HCT116 (cell line): ENCODE measurements around the gene THADA.

Source experiments
- EZH2 ChIP-seq: fragments of 200-600 bp; sonication (generic); IDR thresholded peaks from 2 replicates; pipeline ENCODE4 v1.6.1; 2017; ENCODE audit warnings: antibody characterized with exemption, mixed run types
- MAX ChIP-seq: IDR thresholded peaks from 2 replicates; pipeline ENCODE4 v1.6.1; 2012
- POLR2A ChIP-seq: IDR thresholded peaks from 2 replicates; pipeline ENCODE4 v1.7.0; 2011; ENCODE audit warnings: borderline replicate concordance; ENCODE audit not compliant: insufficient read depth, insufficient read length; ENCODE audit errors: extremely low read depth
- ZFX ChIP-seq: fragments of 450-650 bp; IDR thresholded peaks from 2 replicates; pipeline ENCODE4 v1.6.1; 2017
- TF ChIP-seq, protein P1 (sequence below), 3 experiments: fragments of 200-600 bp in 1 of 3; sonication (generic) in 1 of 3; IDR thresholded peaks in 2 of 3; conservative IDR thresholded peaks in 1 of 3; 2 replicates each; pipeline ENCODE4 v1.5.1; 2012 to 2017; ENCODE audit warnings: low read depth in 2 of 3, low read length in 2 of 3, antibody characterized with exemption in 1 of 3, borderline replicate concordance in 1 of 3, control low read depth in 1 of 3, mild to moderate bottlenecking in 1 of 3, mixed read lengths in 1 of 3, mixed run types in 1 of 3, moderate library complexity in 1 of 3; ENCODE audit not compliant: insufficient read depth in 1 of 3

- TF ChIP-seq, protein P1, sequence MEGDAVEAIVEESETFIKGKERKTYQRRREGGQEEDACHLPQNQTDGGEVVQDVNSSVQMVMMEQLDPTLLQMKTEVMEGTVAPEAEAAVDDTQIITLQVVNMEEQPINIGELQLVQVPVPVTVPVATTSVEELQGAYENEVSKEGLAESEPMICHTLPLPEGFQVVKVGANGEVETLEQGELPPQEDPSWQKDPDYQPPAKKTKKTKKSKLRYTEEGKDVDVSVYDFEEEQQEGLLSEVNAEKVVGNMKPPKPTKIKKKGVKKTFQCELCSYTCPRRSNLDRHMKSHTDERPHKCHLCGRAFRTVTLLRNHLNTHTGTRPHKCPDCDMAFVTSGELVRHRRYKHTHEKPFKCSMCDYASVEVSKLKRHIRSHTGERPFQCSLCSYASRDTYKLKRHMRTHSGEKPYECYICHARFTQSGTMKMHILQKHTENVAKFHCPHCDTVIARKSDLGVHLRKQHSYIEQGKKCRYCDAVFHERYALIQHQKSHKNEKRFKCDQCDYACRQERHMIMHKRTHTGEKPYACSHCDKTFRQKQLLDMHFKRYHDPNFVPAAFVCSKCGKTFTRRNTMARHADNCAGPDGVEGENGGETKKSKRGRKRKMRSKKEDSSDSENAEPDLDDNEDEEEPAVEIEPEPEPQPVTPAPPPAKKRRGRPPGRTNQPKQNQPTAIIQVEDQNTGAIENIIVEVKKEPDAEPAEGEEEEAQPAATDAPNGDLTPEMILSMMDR (IDR thresholded peaks at IDR 0.05 in 2 of 3, conservative IDR thresholded peaks at IDR 0.05 in 1 of 3; ENCODE audit: borderline replicate concordance in 1 of 3, insufficient read depth in 1 of 3, low read depth in 2 of 3, low read length in 2 of 3): no peak
- TF ChIP-seq EZH2: no peak
- no peak for TF ChIP-seq MAX
- no peak for TF ChIP-seq POLR2A
- no peak for TF ChIP-seq ZFX
These were observed 160.1 kb downstream of the THADA start for GRCh38 chr2:43435746-43436145.
